Upper lobe of right lung (tissue), 1 donor: ENCODE results near the gene PRPF6. TPM values are rescaled to one million over a fixed set of nuclear protein-coding genes. Genes with fewer than 3 reads are reported as not detected.

Experiments used
- ATAC-seq: fragments of 200-7000 bp; cut with Tn5 transposase; one replicate; pipeline ENCODE4 v1.9.1; 2020; ENCODE audit warnings: mild to moderate bottlenecking, moderate library complexity
- DNase-seq: peaks from one replicate; pipeline ENCODE4 v3.0.0-alpha.2; 2020
- H3K27ac ChIP-seq: fragments of 200-600 bp; one replicate; pipeline ENCODE4 v1.8.0; 2022
- H3K27me3 ChIP-seq: fragments of 200-600 bp; one replicate; pipeline ENCODE4 v1.8.0; 2022; ENCODE audit warnings: mild to moderate bottlenecking
- H3K36me3 ChIP-seq: fragments of 200-600 bp; one replicate; pipeline ENCODE4 v1.8.0; 2022
- H3K4me1 ChIP-seq: fragments of 200-600 bp; one replicate; pipeline ENCODE4 v1.8.0; 2022
- H3K4me3 ChIP-seq: fragments of 200-600 bp; one replicate; pipeline ENCODE4 v1.8.0; 2022; ENCODE audit warnings: mild to moderate bottlenecking
- H3K9me3 ChIP-seq: fragments of 200-600 bp; one replicate; pipeline ENCODE4 v1.8.0; 2022
- CTCF ChIP-seq: fragments of 200-600 bp; IDR thresholded peaks from one replicate; pipeline ENCODE4 v1.8.0; 2022; ENCODE audit warnings: antibody characterized with exemption
- intact Hi-C: fragments of 100-400 bp; cut with DNase I; formaldehyde crosslinking; loops from one replicate; pipeline ENCODE4 v1.11.0; 2022
- total RNA-seq: library from RNA; stranded (reverse); fragmentation: NEBNext Ultra II Directional; extraction: Animal tissue kit (Norgen Biotek cat#: 25700); gene quantifications from one replicate; pipeline ENCODE4 v1.2.1, GENCODE V29; 2021
- donor health status: DM: no; HTN: yes; CAD: no; lungs with severe emphysema.

The PRPF6 gene
- total RNA-seq, 1 donor from 2014 or later, result 58.9 TPM

GRCh38 chr20:63953764-63954429 is 27.0 kb upstream of the PRPF6 start:
- Histone ChIP-seq H3K9me3 (no peaks in the 10 kb centered on the region), H3K27ac (peak overlapping the region; percentile 8), H3K27me3 (no peaks in the 10 kb centered on the region), H3K4me3 (no peak overlapping the region), H3K36me3 (no peaks in the 10 kb centered on the region), H3K4me1 (peaks cover 76% of the 10 kb centered on the region)
- DNase-seq (no peak), ATAC-seq (no peak)
- intact Hi-C loops, result no loop called here
- no peak for TF ChIP-seq CTCF

GRCh38 chr20:63955281-63955826 is 25.6 kb upstream of the PRPF6 start:
- intact Hi-C loops, result no loop called here
- Histone ChIP-seq H3K27me3 (no peaks in the 10 kb centered on the region), H3K27ac (peak overlapping the region; percentile 92), H3K9me3 (no peaks in the 10 kb centered on the region), H3K4me3 (peak overlapping the region; percentile 94), H3K4me1 (peaks cover 61% of the 10 kb centered on the region), H3K36me3 (no peaks in the 10 kb centered on the region)
- DNase-seq (peak; percentile 85), ATAC-seq (peak; percentile 57)
- TF ChIP-seq CTCF, result peak; percentile 48

GRCh38 chr20:63955827-63956663 is 24.9 kb upstream of the PRPF6 start, which contains the start of gene UCKL1:
Gene UCKL1 (minus strand): TSS chr20:63956416. CDS start chr20:63956372, 44 bp downstream.
- ATAC-seq (peak; percentile 87), DNase-seq (peak; percentile 96)
- no peaks in the 10 kb centered on the region for H3K27me3 ChIP-seq
- peaks cover 54% of the 10 kb centered on the region for H3K4me1 ChIP-seq
- peak within 1 kb of the TSS; percentile 94 for H3K4me3 ChIP-seq
- no peak for TF ChIP-seq CTCF
- intact Hi-C loops, result no loop called here
- H3K27ac ChIP-seq, result peak within 1 kb of the TSS; percentile 92
- H3K36me3 ChIP-seq, result peaks cover 2% of the 10 kb centered on the region
- H3K9me3 ChIP-seq, result no peaks in the 10 kb centered on the region

- no peak for ATAC-seq
- no peak for DNase-seq
- H3K27me3 ChIP-seq, result no peaks in the 10 kb centered on the region
- intact Hi-C loops, result no loop called here
- peak overlapping the region; percentile 94 for H3K4me3 ChIP-seq
- H3K36me3 ChIP-seq, result peaks cover 8% of the 10 kb centered on the region
- peak overlapping the region; percentile 69 for H3K27ac ChIP-seq
- no peak for TF ChIP-seq CTCF
- peaks cover 50% of the 10 kb centered on the region for H3K4me1 ChIP-seq
- H3K9me3 ChIP-seq, result no peaks in the 10 kb centered on the region
Observed at GRCh38 chr20:63956664-63957003, 24.3 kb upstream of the PRPF6 start.

- peak overlapping the region; percentile 69 for H3K27ac ChIP-seq
- H3K27me3 ChIP-seq, result no peaks in the 10 kb centered on the region
- H3K4me1 ChIP-seq, result peaks cover 45% of the 10 kb centered on the region
- DNase-seq (no peak), ATAC-seq (peak; percentile 31)
- H3K36me3 ChIP-seq, result peaks cover 13% of the 10 kb centered on the region
- TF ChIP-seq CTCF, result peak; percentile 20
- peak overlapping the region; percentile 94 for H3K4me3 ChIP-seq
- intact Hi-C loops, result no loop called here
- H3K9me3 ChIP-seq, result no peaks in the 10 kb centered on the region
Observed at GRCh38 chr20:63957004-63957689, 23.8 kb upstream of the PRPF6 start.
